H9 (cell line): ENCODE data around the gene KRTAP2-1. TPM values are rescaled to one million over a fixed set of nuclear protein-coding genes. Genes with fewer than 3 reads are reported as not detected.

Source experiments
- DNase-seq: peaks from one replicate; pipeline ENCODE4 v3.0.0-alpha.2; 2017
- H2AFZ ChIP-seq: one replicate; pipeline ENCODE4 v1.6.1; 2013; ENCODE audit warnings: mild to moderate bottlenecking, low read length, control low read depth, moderate library complexity
- H2AK5ac ChIP-seq: 2 replicates; pipeline ENCODE4 v1.6.1; 2013; ENCODE audit warnings: low read length, control low read depth, mixed read lengths; ENCODE audit not compliant: insufficient read length
- H2BK120ac ChIP-seq: one replicate; pipeline ENCODE4 v1.6.1; 2013; ENCODE audit warnings: low read depth, mild to moderate bottlenecking, low read length, control low read depth, inconsistent platforms; ENCODE audit not compliant: poor library complexity, severe bottlenecking
- H2BK12ac ChIP-seq: 2 replicates; pipeline ENCODE4 v1.6.1; 2013; ENCODE audit warnings: low read length, control low read depth, mixed read lengths, low read depth; ENCODE audit not compliant: insufficient read length
- H2BK15ac ChIP-seq: 2 replicates; pipeline ENCODE4 v1.6.1; 2013; ENCODE audit warnings: low read depth, low read length, control low read depth
- H2BK20ac ChIP-seq: one replicate; pipeline ENCODE4 v1.6.1; 2013; ENCODE audit warnings: low read depth, mild to moderate bottlenecking, low read length, control low read depth, inconsistent platforms; ENCODE audit not compliant: poor library complexity, severe bottlenecking
- H2BK5ac ChIP-seq: 2 replicates; pipeline ENCODE4 v1.6.1; 2013; ENCODE audit warnings: low read length, control low read depth, mixed read lengths; ENCODE audit not compliant: insufficient read length
- H3K14ac ChIP-seq: 2 replicates; pipeline ENCODE4 v1.6.1; 2013; ENCODE audit warnings: low read length, control low read depth; ENCODE audit not compliant: insufficient read depth
- H3K18ac ChIP-seq: 2 replicates; pipeline ENCODE4 v1.6.1; 2013; ENCODE audit warnings: low read depth, mild to moderate bottlenecking, mixed read lengths, low read length, control low read depth; ENCODE audit not compliant: insufficient read length
- H3K23ac ChIP-seq: 2 replicates; pipeline ENCODE4 v1.6.1; 2013; ENCODE audit warnings: low read length, control low read depth, mixed read lengths, low read depth; ENCODE audit not compliant: insufficient read length
- H3K23me2 ChIP-seq: 2 replicates; pipeline ENCODE4 v1.6.1; 2013; ENCODE audit warnings: low read depth, mild to moderate bottlenecking, mixed read lengths, low read length, control low read depth; ENCODE audit not compliant: insufficient read length, poor library complexity, severe bottlenecking
- H3K27ac ChIP-seq: 2 replicates; pipeline ENCODE4 v1.5.1; 2013; ENCODE audit warnings: low read length, control low read depth, mixed read lengths, low read depth; ENCODE audit not compliant: insufficient read length
- H3K27me3 ChIP-seq: 2 replicates; pipeline ENCODE4 v1.6.1; 2013; ENCODE audit warnings: low read length, control low read depth, inconsistent platforms; ENCODE audit not compliant: insufficient read depth
- H3K4ac ChIP-seq: 2 replicates; pipeline ENCODE4 v1.6.1; 2013; ENCODE audit warnings: low read depth, mild to moderate bottlenecking, control low read depth, inconsistent platforms, low read length, moderate library complexity
- H3K4me1 ChIP-seq: 2 replicates; pipeline ENCODE4 v1.6.1; 2013; ENCODE audit warnings: low read length, control low read depth, inconsistent platforms; ENCODE audit not compliant: insufficient read depth
- H3K4me2 ChIP-seq: 2 replicates; pipeline ENCODE4 v1.6.1; 2013; ENCODE audit warnings: low read length, control low read depth, mixed read lengths; ENCODE audit not compliant: insufficient read length, insufficient read depth
- H3K56ac ChIP-seq: 2 replicates; pipeline ENCODE4 v1.6.1; 2013; ENCODE audit warnings: low read depth, mild to moderate bottlenecking, mixed read lengths, low read length, control low read depth; ENCODE audit not compliant: insufficient read length
- H3K79me1 ChIP-seq: 2 replicates; pipeline ENCODE4 v1.6.1; 2013; ENCODE audit warnings: low read depth, mild to moderate bottlenecking, moderate library complexity, low read length, control low read depth, inconsistent platforms; ENCODE audit not compliant: insufficient read depth, poor library complexity, severe bottlenecking
- H3K79me2 ChIP-seq: 2 replicates; pipeline ENCODE4 v1.6.1; 2013; ENCODE audit warnings: low read length, control low read depth, inconsistent platforms; ENCODE audit not compliant: insufficient read depth
- H3K9ac ChIP-seq: 2 replicates; pipeline ENCODE4 v1.6.1; 2013; ENCODE audit warnings: low read length, control low read depth, mixed read lengths; ENCODE audit not compliant: insufficient read length; ENCODE audit errors: extremely low read depth
- H3K9me3 ChIP-seq: one replicate; pipeline ENCODE4 v1.6.1; 2013; ENCODE audit warnings: low read depth, low read length, inconsistent platforms; ENCODE audit not compliant: control insufficient read depth
- H3T11ph ChIP-seq: one replicate; pipeline ENCODE4 v1.6.1; 2013; ENCODE audit warnings: mild to moderate bottlenecking, low read length, control low read depth, inconsistent platforms
- H4K20me1 ChIP-seq: one replicate; pipeline ENCODE4 v1.6.1; 2013; ENCODE audit not compliant: control insufficient read depth, insufficient read length, insufficient read depth
- H4K5ac ChIP-seq: 2 replicates; pipeline ENCODE4 v1.6.1; 2013; ENCODE audit warnings: low read depth, mild to moderate bottlenecking, mixed read lengths, low read length, control low read depth; ENCODE audit not compliant: insufficient read length
- H4K8ac ChIP-seq: replicated peaks from 2 replicates; pipeline ENCODE4 v1.6.1; 2013; ENCODE audit warnings: low read length, control low read depth, mixed read lengths, low read depth; ENCODE audit not compliant: insufficient read length
- H4K91ac ChIP-seq: 2 replicates; pipeline ENCODE4 v1.6.1; 2013; ENCODE audit warnings: low read depth, mild to moderate bottlenecking, moderate library complexity, mixed read lengths, low read length, control low read depth; ENCODE audit not compliant: insufficient read length
- H3K27ac Mint-ChIP-seq, 3 experiments: 2 replicates in 2 of 3; 3 replicates in 1 of 3; pipeline ENCODE4 v1.8.0; 2020 to 2021; ENCODE audit warnings: mixed read lengths in 3 of 3, mild to moderate bottlenecking in 1 of 3, moderate library complexity in 1 of 3
- H3K27me3 Mint-ChIP-seq: 2 replicates; pipeline ENCODE4 v1.8.0; 2021; ENCODE audit warnings: low read depth, mild to moderate bottlenecking, moderate library complexity, mixed read lengths
- H3K36me3 Mint-ChIP-seq, 3 experiments: 2 replicates in 2 of 3; 3 replicates in 1 of 3; pipeline ENCODE4 v1.8.0; 2020 to 2021; ENCODE audit warnings: low read depth in 3 of 3, mixed read lengths in 3 of 3; ENCODE audit not compliant: insufficient read depth in 1 of 3
- H3K4me1 Mint-ChIP-seq, 2 experiments: 2 replicates each; pipeline ENCODE4 v1.8.0; 2020; ENCODE audit warnings: mixed read lengths in 2 of 2
- H3K4me3 Mint-ChIP-seq, 2 experiments: 2 replicates in 1 of 2; 3 replicates in 1 of 2; pipeline ENCODE4 v1.8.0; 2020 to 2021; ENCODE audit warnings: mild to moderate bottlenecking in 2 of 2, mixed read lengths in 2 of 2, moderate library complexity in 1 of 2
- H3K9me3 Mint-ChIP-seq, 2 experiments: 2 replicates in 1 of 2; 3 replicates in 1 of 2; pipeline ENCODE4 v1.8.0; 2020; ENCODE audit warnings: mild to moderate bottlenecking in 2 of 2, mixed read lengths in 2 of 2, moderate library complexity in 1 of 2
- CTCF ChIP-seq: fragments of 200-600 bp; sonication (generic); conservative IDR thresholded peaks from 3 replicates; pipeline ENCODE4 v1.8.0; 2021; ENCODE audit warnings: antibody characterized with exemption, mild to moderate bottlenecking
- WGBS: extraction: QIAGEN DNeasy Blood & Tissue Kit; methylation state at CpG from one replicate; pipeline ENCODE4 v1.1.7; 2013; ENCODE audit warnings: missing lambda C conversion rate, low lambda C conversion rate, mixed read lengths; ENCODE audit not compliant: insufficient read length; ENCODE audit errors: extremely low coverage; 5-methylcytosine and 5-hydroxymethylcytosine counted together
- total RNA-seq: library from RNA; stranded (reverse); gene quantifications from 2 replicates; pipeline ENCODE4 v1.2.1, GENCODE V29; 2021

The KRTAP2-1 gene
- total RNA-seq, 1 experiment from 2014 or later: not detected

DNA sequence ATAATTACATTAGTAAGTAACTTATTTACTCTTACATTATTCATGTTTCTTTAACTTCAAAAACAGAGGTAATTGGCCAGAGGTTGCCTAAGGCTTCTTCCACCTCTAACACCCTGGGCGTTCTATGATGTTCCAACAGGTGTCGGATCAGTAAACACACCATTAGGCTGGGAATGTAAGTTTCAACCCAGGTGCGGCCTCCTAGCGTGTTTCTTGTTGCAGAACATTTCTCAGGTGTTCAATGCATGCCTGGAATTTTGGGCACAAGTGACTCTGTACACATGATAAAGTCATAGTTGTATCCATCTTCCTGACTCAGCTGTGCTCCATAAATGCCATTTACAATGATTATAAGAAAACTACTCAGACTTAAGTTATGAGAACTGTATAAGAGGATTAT, 6.9 kb upstream of the KRTAP2-1 start:
- no peak overlapping the region for H2BK120ac ChIP-seq
- Mint-ChIP-seq H3K36me3 (no peaks in the 10 kb centered on the region; a peak in 1 of 7 replicates), H3K27me3 (no peaks in the 10 kb centered on the region), H3K9me3 (peaks cover 0 to 6% of the 10 kb centered on the region in 2 experiments; a peak in 2 of 5 replicates), H3K27ac (no peak overlapping the region), H3K4me3 (no peak overlapping the region), H3K4me1 (peaks cover 11% of the 10 kb centered on the region in 2 experiments)
- TF ChIP-seq CTCF: no peak
- no peak overlapping the region for H3K4ac ChIP-seq
- H4K20me1 ChIP-seq: no peaks in the 10 kb centered on the region
- H3K56ac ChIP-seq: no peak overlapping the region
- H3K27ac ChIP-seq: no peak overlapping the region
- no peaks in the 10 kb centered on the region for H3K27me3 ChIP-seq
- H3T11ph ChIP-seq: no peak overlapping the region
- no peak overlapping the region for H2BK15ac ChIP-seq
- no peak overlapping the region for H2BK12ac ChIP-seq
- H3K4me1 ChIP-seq: no peaks in the 10 kb centered on the region
- H3K9me3 ChIP-seq: no peaks in the 10 kb centered on the region
- H2AK5ac ChIP-seq: no peak overlapping the region
- no peak overlapping the region for H2BK20ac ChIP-seq
- H2BK5ac ChIP-seq: no peak overlapping the region
- H2AFZ ChIP-seq: no peak overlapping the region
- no peak overlapping the region for H4K91ac ChIP-seq
- no peak overlapping the region for H3K14ac ChIP-seq
- H3K23me2 ChIP-seq: no peaks in the 10 kb centered on the region
- no peaks in the 10 kb centered on the region for H3K79me2 ChIP-seq
- H4K5ac ChIP-seq: no peak overlapping the region
- no peak overlapping the region for H3K23ac ChIP-seq
- H3K4me2 ChIP-seq: no peak overlapping the region
- no peak overlapping the region for H3K18ac ChIP-seq
- DNase-seq: no peak
- no peaks in the 10 kb centered on the region for H3K79me1 ChIP-seq
- WGBS: no CpG with 5 or more reads among the region's 4 CpGs
- H3K9ac ChIP-seq: no peak overlapping the region
- H4K8ac ChIP-seq: no peak overlapping the region
